OCI-LY3 (cell line): ENCODE results near the gene SHQ1.

Experiments
- CTCF ChIP-seq: fragments of 200-600, 300-600 bp; sonication (generic); IDR thresholded peaks from 2 replicates; pipeline ENCODE4 v1.5.1; 2014; ENCODE audit warnings: antibody characterized with exemption, low read length, low read depth
- EZH2phosphoT487 ChIP-seq: fragments of 200-600 bp; shearing (Covaris generic); IDR thresholded peaks from 2 replicates; pipeline ENCODE4 v1.6.1; 2018; ENCODE audit warnings: antibody characterized with exemption, mixed run types, low read depth

GRCh38 chr3:72786668-72787067 is 61.6 kb downstream of the SHQ1 start:
- TF ChIP-seq CTCF (no peak), EZH2phosphoT487 (no peak)
